WERI-Rb-1 (cell line): Measurements from ENCODE around the gene ZGPAT.

Source experiments
- DNase-seq: peaks from one replicate; pipeline ENCODE4 v3.0.0-alpha.2; 2020
- H3K27ac ChIP-seq: fragments of 250-450 bp; sonication (Bioruptor Pico); 2 replicates; pipeline ENCODE4 v1.5.1; 2020; ENCODE audit warnings: mild to moderate bottlenecking, moderate library complexity
- H3K27me3 ChIP-seq: fragments of 250-450 bp; sonication (Bioruptor Pico); 2 replicates; pipeline ENCODE4 v1.5.1; 2021; ENCODE audit warnings: mild to moderate bottlenecking, low read depth, moderate library complexity; ENCODE audit not compliant: insufficient read depth, severe bottlenecking
- H3K36me3 ChIP-seq: fragments of 250-450 bp; sonication (Bioruptor Pico); 2 replicates; pipeline ENCODE4 v1.5.1; 2020; ENCODE audit warnings: mild to moderate bottlenecking, moderate library complexity
- H3K4me3 ChIP-seq: 2 replicates; pipeline ENCODE4 v1.5.1; 2011; ENCODE audit warnings: low read depth, mild to moderate bottlenecking, control low read depth, low read length
- H3K9me3 ChIP-seq: fragments of 250-450 bp; sonication (Bioruptor Pico); 2 replicates; pipeline ENCODE4 v1.5.1; 2021; ENCODE audit warnings: mild to moderate bottlenecking, moderate library complexity; ENCODE audit not compliant: severe bottlenecking
- CTCF ChIP-seq: IDR thresholded peaks from 2 replicates; pipeline ENCODE4 v1.5.1; 2011; ENCODE audit warnings: low read depth, mild to moderate bottlenecking, control low read depth, inconsistent platforms, low read length

The ZGPAT gene

GRCh38 chr20:63769891-63770474, 62.1 kb downstream of the ZGPAT start:
- DNase-seq = no peak
- Histone ChIP-seq H3K27me3 (no peaks in the 10 kb centered on the region), H3K9me3 (no peaks in the 10 kb centered on the region)

GRCh38 chr20:63771046-63771707, 63.3 kb downstream of the ZGPAT start:
- DNase-seq = no peak
- no peaks in the 10 kb centered on the region for H3K9me3 ChIP-seq
- no peak for TF ChIP-seq CTCF
- no peak overlapping the region for H3K27ac ChIP-seq
- no peaks in the 10 kb centered on the region for H3K27me3 ChIP-seq
- no peaks in the 10 kb centered on the region for H3K36me3 ChIP-seq
- H3K4me3 ChIP-seq = no peak overlapping the region

More at GRCh38 chr20:63769891-63770474, 62.1 kb downstream of the ZGPAT start:
- TF ChIP-seq CTCF = no peak
- Histone ChIP-seq H3K4me3 (no peak overlapping the region), H3K27ac (no peak overlapping the region), H3K36me3 (no peaks in the 10 kb centered on the region)

GRCh38 chr20:63772781-63773518, 65.1 kb downstream of the ZGPAT start:
- no peak overlapping the region for H3K27ac ChIP-seq
- no peaks in the 10 kb centered on the region for H3K27me3 ChIP-seq
- H3K9me3 ChIP-seq = no peaks in the 10 kb centered on the region
- no peak for DNase-seq
- H3K4me3 ChIP-seq = no peak overlapping the region
- no peaks in the 10 kb centered on the region for H3K36me3 ChIP-seq
- no peak for TF ChIP-seq CTCF

- no peak for TF ChIP-seq CTCF
- Histone ChIP-seq H3K4me3 (no peak overlapping the region), H3K27ac (no peak overlapping the region), H3K36me3 (no peaks in the 10 kb centered on the region), H3K9me3 (no peaks in the 10 kb centered on the region), H3K27me3 (no peaks in the 10 kb centered on the region)
- DNase-seq = no peak
These were observed 65.9 kb downstream of the ZGPAT start for GRCh38 chr20:63773571-63774241.

GRCh38 chr20:63774306-63774705, 66.5 kb downstream of the ZGPAT start:
- TF ChIP-seq CTCF = no peak
- no peak overlapping the region for H3K4me3 ChIP-seq
- no peaks in the 10 kb centered on the region for H3K27me3 ChIP-seq
- no peak overlapping the region for H3K27ac ChIP-seq
- no peaks in the 10 kb centered on the region for H3K9me3 ChIP-seq
- DNase-seq = no peak
- H3K36me3 ChIP-seq = no peaks in the 10 kb centered on the region
